Stimulated activated CD4-positive, alpha-beta T cell treated with anti-CD3 and anti-CD28 coated beads, TNF-alpha, amount 100 ng/mL, for 24 hours (primary cell): Measurements from ENCODE around the gene PITX3.
A peak's percentile ranks its signal among the peaks of the same experiment; 100 is the strongest.

Source experiments
- DNase-seq, 3 experiments: peaks; one replicate each; pipeline ENCODE4 v3.0.0-alpha.2; 2020; ENCODE audit warnings: low read depth in 3 of 3

The PITX3 gene

DNA sequence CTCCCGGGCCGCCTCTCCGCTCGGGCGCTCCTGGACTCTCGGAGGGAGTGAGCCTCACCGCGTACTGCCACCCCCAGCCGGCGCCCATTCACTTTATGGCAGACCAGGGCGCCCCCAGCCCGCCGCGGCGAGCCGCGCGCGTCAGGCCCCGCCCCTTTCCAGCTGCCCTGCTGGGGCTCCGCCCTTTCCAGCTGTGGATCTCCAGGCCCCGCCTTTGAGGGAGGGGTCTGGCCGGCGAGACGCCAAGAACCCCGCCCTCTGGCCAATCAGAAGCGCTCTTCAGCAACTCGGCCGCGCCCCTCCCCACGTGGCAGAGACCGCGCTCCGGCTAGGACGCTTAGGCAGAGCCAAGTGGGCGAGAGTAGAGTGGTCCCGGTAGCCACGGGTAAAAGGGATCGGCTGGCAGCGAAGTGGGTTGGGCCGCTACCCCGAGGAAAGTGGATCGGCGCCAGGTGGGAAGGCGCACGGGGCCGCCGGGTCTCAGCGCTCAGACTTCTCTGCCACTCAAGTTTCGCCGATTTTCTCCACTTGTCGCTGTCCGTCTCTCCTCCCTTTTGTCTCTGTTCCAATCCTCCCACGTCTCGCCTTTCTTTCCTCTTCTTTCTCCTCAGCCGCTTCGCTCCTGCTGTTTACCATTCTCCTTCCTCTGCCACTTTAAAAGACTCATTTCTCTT, at the start of gene PITX3:
PITX3 (minus strand) TSS at position 69 of the 674 bp plus-strand sequence. CDS start 9,432 bp downstream, outside the sequence.
- DNase-seq = peak; percentile 80 to 92 (median 81)

GRCh38 chr10:102289840-102290239, 48.5 kb upstream of the PITX3 start:
- DNase-seq = no peak

DNA sequence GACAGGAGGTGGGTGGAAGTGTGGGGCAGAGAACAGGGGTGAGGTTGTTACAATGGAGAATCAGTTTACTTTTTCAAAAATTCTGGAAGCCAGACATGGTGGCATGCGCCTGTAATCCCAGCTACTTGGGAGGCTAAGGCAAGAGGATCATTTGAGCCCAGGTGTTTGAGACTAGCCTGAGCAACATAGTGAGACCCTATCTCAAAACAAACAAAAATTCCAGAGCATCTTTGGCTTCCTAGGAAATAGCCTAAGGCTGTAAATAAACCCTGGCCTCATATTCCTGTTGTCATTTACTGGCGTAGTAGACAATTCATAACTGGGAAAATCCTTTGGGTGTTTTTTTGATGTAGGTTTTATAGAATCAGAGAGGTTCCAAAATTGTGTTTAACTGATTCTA, 48.0 kb upstream of the PITX3 start:
- DNase-seq = no peak

DNA sequence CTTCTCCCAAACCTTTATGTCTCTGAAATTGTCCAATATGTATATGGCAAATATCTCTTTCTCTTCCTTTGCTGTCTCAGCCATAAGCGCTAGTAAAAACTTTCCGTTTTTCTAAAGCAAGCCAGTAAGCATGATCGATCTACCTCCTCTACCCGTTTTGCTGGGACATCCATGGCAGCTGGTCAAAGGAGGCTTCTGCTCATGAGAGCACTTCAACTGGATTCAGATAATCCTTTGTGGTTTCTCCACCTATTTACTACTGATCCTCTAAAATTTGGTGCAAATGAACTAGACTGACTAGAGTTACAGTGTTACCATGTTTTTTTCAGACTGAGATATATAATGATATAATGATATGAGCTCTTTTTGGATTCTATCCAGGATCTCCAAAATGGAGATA, 46.7 kb upstream of the PITX3 start:
- no peak for DNase-seq

DNA sequence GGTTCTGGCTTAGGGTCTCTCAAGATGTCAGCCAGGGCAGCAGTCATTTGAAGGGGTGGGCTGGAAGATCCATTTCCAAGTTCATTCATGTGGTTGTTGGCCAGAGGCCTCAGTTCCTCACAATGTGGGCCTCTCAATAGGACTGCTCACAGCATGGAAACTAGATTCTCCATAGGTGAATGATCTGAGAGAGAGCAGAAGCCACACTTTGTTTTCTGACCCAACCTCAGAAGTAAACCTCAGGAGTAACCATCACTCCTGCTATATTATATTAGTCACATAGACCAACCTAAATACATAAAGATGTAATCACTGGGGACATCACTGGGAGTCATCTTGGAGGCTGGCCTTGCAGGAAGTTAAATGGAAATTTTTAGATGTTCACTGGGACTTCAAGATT, 46.2 kb upstream of the PITX3 start:
- DNase-seq = no peak

GRCh38 chr10:102286216-102286615, 44.9 kb upstream of the PITX3 start:
- DNase-seq = no peak

DNA sequence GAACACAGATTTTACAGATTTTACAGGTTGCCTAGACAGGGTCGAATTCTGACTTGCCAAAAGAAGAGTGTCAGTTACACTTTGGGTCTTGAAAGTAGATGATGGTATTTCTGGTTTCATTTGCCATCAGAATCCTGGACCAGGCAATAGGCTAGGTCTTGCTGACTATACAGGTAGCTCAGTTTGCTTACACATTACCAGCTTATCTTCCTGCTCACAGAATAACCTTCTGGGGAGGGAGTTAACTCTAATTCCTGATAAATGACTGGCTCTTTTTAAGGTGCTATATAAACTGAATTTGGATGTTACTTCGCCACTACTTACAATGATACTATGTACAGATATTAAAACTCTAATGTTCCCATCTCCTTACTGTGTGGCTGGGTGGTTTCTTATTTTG, 43.8 kb upstream of the PITX3 start:
- DNase-seq = no peak

- no peak for DNase-seq
Observed at GRCh38 chr10:102284531-102284930, 43.2 kb upstream of the PITX3 start.

DNA sequence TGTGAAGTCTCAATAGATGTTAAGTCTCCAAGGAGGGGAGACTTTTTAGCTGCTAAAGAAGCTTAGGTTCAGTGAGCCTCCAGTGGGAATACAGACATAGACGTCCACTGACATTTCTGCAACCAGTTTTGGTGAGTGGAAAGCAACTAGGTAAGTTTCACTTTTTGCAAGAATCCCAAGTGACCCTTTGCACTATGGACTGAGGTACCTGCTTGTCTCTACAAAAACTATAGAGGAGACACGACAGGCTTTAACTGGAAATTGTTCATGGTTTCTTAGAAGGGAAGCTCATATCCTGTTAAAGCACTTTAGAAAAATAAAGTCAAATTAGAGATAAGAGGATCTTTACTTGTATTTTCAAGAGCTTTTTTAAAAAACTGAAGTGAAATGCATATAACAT, 42.6 kb upstream of the PITX3 start:
- no peak for DNase-seq

DNA sequence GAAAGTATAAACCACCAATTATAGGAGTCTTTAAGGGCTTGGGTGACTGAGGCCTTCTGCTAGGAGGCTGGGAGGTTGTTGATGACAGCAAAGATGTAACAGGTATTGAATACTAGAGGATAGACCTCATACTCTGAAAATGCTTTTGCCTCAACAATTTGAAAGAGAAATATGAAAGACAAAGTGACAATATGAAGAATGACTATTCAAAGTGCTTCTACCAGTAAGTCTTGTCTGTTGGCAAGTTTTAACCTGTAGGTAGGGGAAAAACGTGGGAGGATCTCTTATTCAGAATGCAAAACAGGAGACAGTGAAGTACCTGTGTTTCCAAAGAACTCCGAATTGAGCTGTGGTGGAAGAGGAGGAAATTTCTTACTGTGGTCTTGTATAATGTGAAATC, 42.2 kb upstream of the PITX3 start:
- DNase-seq = no peak

- DNase-seq = no peak
Observed at GRCh38 chr10:102281102-102281487, 39.8 kb upstream of the PITX3 start.

DNA sequence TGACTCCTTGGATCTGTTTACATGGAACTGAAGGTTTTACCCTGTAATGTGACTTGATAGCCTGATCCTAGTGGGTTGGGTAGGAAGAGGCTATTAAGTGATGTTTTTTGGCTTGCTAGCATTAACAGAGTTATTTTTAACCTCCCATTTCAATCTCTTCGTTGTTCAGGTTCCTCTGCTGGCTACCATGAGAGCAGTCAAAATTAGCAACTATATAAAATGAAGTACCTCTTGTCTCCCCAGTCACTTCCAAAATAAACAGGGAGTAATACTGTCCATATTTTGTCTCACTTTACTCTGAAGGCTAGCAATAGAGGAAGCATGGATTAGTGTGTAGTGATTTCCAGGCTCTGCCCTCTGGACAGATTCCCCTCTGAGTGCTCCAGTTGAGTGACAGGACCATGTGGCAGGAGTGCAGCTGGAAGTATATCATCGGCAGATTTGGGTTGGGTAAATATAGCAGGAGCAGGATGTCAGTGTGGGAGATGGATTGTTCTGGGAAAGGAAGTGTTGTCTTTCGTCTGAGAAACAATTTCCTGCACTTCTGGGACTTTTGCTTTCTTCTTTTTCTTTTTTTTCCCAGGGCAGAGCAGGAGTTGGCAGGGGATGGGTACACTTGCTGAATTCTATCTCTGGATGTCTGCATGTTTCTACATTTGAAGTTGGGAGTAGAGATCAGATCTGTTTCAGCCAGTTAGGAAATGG, 39.2 kb upstream of the PITX3 start:
- no peak for DNase-seq

GRCh38 chr10:102279104-102279503, 37.8 kb upstream of the PITX3 start:
- no peak for DNase-seq

DNA sequence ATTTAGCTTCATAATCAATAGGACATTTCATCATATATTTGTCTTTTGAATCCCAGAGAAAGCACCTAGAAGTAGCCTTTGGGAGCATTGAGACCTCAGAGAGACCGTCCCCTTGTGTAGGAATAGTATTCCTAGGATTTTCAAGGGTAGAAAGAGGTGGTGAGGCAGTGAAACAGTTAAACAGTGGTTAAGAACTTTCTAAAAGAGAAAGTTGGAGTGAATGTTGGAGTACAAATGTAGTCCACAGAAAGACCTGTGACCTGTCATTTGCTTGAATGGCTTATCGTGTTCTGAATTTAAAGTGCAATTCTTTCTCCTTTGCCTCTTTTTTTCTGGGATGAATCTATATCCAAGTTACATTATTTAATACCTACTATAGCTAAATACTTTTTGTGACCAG, 34.0 kb upstream of the PITX3 start:
- no peak for DNase-seq

- no peak for DNase-seq
Observed at GRCh38 chr10:102274062-102274461, 32.8 kb upstream of the PITX3 start.

DNA sequence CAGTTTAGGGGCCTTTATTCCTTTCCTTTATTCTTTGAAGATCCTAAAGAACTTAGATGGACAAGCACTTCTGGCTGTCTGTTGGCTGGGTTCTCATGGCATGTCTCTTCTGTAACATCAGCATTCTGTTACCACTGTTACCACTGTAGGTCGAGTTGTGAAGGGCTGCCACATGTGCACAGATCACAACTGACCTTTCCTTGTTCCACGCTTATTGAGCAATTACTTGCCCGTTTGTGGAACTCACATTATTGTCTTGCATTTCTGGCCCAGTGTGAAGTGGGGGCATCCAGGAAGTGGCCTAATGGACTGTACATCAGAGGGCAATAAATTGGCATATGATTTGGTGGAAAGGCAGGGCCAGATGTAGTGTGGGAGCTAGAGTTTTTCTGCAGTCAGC, 27.7 kb upstream of the PITX3 start:
- DNase-seq = no peak

GRCh38 chr10:102268375-102268888, 27.1 kb upstream of the PITX3 start:
- DNase-seq = no peak

- DNase-seq = no peak
Observed at GRCh38 chr10:102267748-102268147, 26.4 kb upstream of the PITX3 start.

GRCh38 chr10:102266670-102267069, 25.4 kb upstream of the PITX3 start:
- no peak for DNase-seq

DNA sequence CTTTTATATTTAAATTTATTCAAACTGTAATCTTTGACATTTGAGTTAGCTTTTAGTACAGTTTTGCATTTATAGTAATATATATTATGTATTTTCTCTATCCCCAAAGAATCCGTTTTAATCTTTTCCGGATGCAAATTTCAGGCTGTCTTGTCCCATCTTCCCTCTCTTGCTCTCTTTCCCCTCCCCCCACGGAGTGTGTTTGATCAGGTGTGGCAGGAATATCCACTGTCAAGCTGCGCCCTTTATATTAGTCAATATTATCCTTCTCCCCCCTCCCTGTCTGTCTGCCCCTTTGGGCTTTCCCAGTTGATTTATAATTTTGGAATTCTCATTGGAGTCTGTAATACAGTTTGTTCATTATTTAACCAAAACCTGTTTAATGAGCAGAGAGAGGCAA, 23.1 kb upstream of the PITX3 start:
- no peak for DNase-seq

DNA sequence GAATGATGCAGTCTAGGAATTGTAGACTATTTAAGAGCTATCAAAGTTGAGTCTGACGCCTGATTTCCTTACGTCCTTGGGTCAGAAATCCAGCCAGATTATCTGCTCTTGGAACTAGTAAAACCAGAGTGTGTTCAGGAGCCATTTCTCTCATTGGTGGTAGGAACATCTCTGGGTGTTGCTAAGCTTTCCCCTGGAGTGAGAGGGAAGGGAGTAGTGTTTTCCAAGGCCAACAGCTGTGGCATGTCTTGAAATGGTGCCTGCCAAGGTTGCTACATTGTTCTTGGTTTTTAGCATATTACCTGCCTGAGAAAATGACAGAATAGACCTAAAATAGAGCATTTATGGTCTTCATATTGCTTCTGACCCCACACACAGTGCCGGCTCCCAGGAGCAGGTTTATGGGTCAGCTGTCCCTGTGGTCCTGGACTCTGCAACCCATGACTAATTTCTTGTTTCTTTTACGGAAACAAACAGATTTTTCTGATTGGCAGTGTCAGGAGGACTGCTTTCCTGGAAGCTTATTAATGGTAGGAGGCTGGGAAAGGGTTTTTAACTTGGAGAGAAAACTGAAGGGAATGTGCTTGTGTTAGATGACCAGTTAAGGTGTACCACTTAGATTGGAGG, 21.5 kb upstream of the PITX3 start:
- no peak for DNase-seq

GRCh38 chr10:102261842-102262241, 20.5 kb upstream of the PITX3 start:
- DNase-seq = no peak

DNA sequence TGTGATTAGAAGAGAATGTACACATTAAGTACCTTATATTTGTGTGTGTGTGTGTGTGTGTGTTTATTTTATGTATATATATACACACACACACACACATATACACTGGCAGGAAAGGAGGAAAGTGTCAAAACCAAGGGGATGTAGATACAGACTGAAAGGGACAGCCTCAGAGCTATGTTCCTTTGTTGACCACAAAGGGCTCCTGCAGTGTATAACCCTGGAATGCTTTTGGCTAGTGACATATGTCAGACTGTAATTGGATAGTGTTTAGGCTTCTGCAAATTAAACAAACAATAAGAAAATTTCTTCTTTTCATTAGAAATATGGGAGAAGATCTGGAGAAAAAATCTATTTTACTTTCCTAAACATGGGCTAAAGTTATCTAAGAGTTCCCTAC, 19.9 kb upstream of the PITX3 start:
- DNase-seq = no peak
